Activated CD8-positive, alpha-beta T cell treated with anti-CD3 and anti-CD28 coated beads, Interleukin-2, amount 10 ng/mL, durations not matched to agents 7 days and 5 days (primary cell): ENCODE data around the gene ASB10. TPM values are rescaled to one million over a fixed set of nuclear protein-coding genes. Genes with fewer than 3 reads are reported as not detected.

Experiments used
- ATAC-seq: fragments of 150-1000 bp; cut with Tn5 transposase; one replicate; pipeline ENCODE4 v1.10.0; 2021; ENCODE audit warnings: moderate library complexity
- CTCF ChIA-PET: fragments of 350-600 bp; sonication (Branson Sonifier 250); formaldehyde crosslinking; loops from one replicate; lab custom pipeline; 2021; ENCODE audit warnings: antibody characterized with exemption; lab: Charles Lee
- POLR2A ChIA-PET: fragments of 350-600 bp; sonication (Branson Sonifier 250); formaldehyde crosslinking; loops from one replicate; lab custom pipeline; 2021; ENCODE audit warnings: antibody characterized with exemption; lab: Charles Lee
- DNase-seq: peaks from one replicate; pipeline ENCODE4 v3.0.0-alpha.2; 2020
- H3K27ac Mint-ChIP-seq: one replicate; pipeline ENCODE4 v1.8.0; 2021; ENCODE audit warnings: mild to moderate bottlenecking, mixed read lengths
- H3K27me3 Mint-ChIP-seq: one replicate; pipeline ENCODE4 v1.8.0; 2021; ENCODE audit warnings: low read depth, mixed read lengths
- H3K36me3 Mint-ChIP-seq: one replicate; pipeline ENCODE4 v1.8.0; 2021; ENCODE audit warnings: low read depth, mixed read lengths
- H3K4me1 Mint-ChIP-seq: one replicate; pipeline ENCODE4 v1.8.0; 2021; ENCODE audit warnings: low read depth, mixed read lengths
- H3K4me3 Mint-ChIP-seq: one replicate; pipeline ENCODE4 v1.8.0; 2021; ENCODE audit warnings: mild to moderate bottlenecking, mixed read lengths
- H3K9me3 Mint-ChIP-seq: one replicate; pipeline ENCODE4 v1.8.0; 2022; ENCODE audit warnings: mixed read lengths; ENCODE audit not compliant: insufficient read depth
- total RNA-seq, 2 experiments: library from RNA; stranded (reverse); gene quantifications; one replicate each; pipeline ENCODE4 v1.2.3, GENCODE V29; 2021

Gene ASB10
- total RNA-seq, 2 experiments from 2014 or later: not detected

GRCh38 chr7:151197932-151198331 lies 10.9 kb upstream of the ASB10 start:
- POLR2A ChIA-PET: no interaction called here

GRCh38 chr7:151195616-151196450 lies 8.8 kb upstream of the ASB10 start:
- Mint-ChIP-seq H3K4me3 (no peak overlapping the region), H3K36me3 (no peaks in the 10 kb centered on the region), H3K4me1 (peaks cover 11% of the 10 kb centered on the region), H3K27me3 (peaks cover 11% of the 10 kb centered on the region), H3K27ac (no peak overlapping the region), H3K9me3 (no peaks in the 10 kb centered on the region)
- CTCF ChIA-PET: no interaction called here
- ATAC-seq (no peak), DNase-seq (no peak)
- POLR2A ChIA-PET: interaction anchor here (1.1 kb wide), 1 partner anchor 82 kb away, joined by 3 read pairs; no protein-coding TSS in a partner anchor

More at GRCh38 chr7:151197932-151198331, 10.9 kb upstream of the ASB10 start:
- no peak overlapping the region for H3K27ac Mint-ChIP-seq
- DNase-seq: no peak
- H3K4me3 Mint-ChIP-seq: no peak overlapping the region
- CTCF ChIA-PET: no interaction called here
- peaks cover 11% of the 10 kb centered on the region for H3K4me1 Mint-ChIP-seq
- no peaks in the 10 kb centered on the region for H3K36me3 Mint-ChIP-seq
- ATAC-seq: no peak
- H3K9me3 Mint-ChIP-seq: no peaks in the 10 kb centered on the region
- peaks cover 19% of the 10 kb centered on the region for H3K27me3 Mint-ChIP-seq

GRCh38 chr7:151194188-151194587 lies 7.1 kb upstream of the ASB10 start:
- DNase-seq (peak; percentile 30), ATAC-seq (no peak)
- H3K9me3 Mint-ChIP-seq: no peaks in the 10 kb centered on the region
- H3K27me3 Mint-ChIP-seq: peaks cover 17% of the 10 kb centered on the region
- H3K36me3 Mint-ChIP-seq: no peaks in the 10 kb centered on the region
- CTCF ChIA-PET: interaction anchor here (1.3 kb wide), 1 partner anchor 52 kb away, joined by 3 read pairs; no protein-coding TSS in a partner anchor
- POLR2A ChIA-PET: interaction anchor here (1.1 kb wide), 1 partner anchor 84 kb away, joined by 3 read pairs; no protein-coding TSS in a partner anchor
- no peak overlapping the region for H3K4me3 Mint-ChIP-seq
- H3K4me1 Mint-ChIP-seq: peaks cover 11% of the 10 kb centered on the region
- no peak overlapping the region for H3K27ac Mint-ChIP-seq

DNA sequence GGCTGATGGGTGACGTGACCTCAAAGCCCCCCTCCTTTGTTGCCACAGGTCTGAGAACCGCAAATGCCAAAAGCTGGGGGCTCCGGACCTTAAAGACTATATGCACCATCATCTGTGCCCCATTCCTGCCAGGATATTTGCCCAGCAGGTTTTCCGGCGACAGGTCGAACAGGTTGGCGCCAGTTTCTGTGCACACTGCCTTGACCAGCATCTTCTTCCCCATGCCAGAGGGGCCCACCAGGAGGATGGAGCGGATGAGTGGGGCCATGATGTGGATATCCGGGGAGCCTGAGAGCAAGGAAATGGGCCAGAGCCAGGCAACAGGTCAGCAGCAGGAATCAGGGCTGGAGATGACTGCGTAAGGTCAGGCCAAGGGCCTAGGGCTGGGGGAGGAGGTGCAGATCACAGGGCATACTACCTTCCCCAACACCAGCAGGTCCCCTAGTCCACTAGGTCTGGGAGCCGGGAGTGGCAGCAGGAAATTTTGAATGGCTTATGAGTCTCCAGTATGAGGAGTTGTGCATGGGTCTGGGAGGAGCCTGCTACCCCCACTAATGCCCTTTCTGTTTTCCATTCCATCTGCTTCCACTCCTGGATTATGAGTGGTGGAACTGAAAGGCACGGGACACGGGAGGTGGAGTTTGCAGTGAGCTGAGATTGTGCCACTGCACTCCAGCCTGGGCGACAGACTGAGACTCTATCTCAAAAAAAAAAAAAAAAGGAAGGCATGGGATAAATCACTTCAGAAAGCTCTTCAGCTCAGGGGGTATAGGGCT lies 6.3 kb upstream of the ASB10 start:
- H3K4me1 Mint-ChIP-seq: peaks cover 11% of the 10 kb centered on the region
- no peak overlapping the region for H3K27ac Mint-ChIP-seq
- DNase-seq (no peak), ATAC-seq (no peak)
- H3K36me3 Mint-ChIP-seq: no peaks in the 10 kb centered on the region
- peaks cover 17% of the 10 kb centered on the region for H3K27me3 Mint-ChIP-seq
- POLR2A ChIA-PET: no interaction called here
- CTCF ChIA-PET: no interaction called here
- no peaks in the 10 kb centered on the region for H3K9me3 Mint-ChIP-seq
- no peak overlapping the region for H3K4me3 Mint-ChIP-seq

DNA sequence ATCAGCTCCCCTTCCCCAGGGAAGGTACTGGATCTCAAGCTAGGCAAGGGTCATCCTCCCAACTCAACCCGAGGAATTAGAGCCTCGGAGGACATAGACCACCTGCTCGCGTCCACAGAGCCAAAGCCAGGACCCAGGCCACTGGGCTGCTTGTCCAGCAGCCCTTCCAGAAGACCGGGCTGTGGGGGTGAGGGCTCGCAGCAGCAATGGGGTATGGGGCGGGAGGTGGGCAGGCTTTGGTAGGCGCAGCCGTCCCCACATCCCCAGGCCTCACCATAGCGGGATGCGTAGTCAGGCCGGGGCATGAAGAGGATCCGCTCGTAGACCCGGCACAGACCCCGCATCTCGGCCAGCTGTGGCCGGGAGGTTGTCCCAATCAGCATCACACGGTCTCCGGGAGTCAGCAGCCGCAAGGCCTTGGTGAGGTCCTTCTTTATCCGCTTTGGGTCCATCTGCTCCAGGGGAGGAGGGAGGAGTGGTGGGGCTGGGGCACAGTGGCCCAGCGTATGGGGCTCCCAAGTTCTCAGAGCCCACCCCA lies 5.0 kb upstream of the ASB10 start:
- ChIA-PET POLR2A (interaction anchor here (0.6 kb wide), 1 partner anchor 9 kb away, joined by 5 read pairs; no protein-coding TSS in a partner anchor), CTCF (no interaction called here)
- DNase-seq (no peak), ATAC-seq (no peak)
- H3K27ac Mint-ChIP-seq: no peak overlapping the region
- H3K9me3 Mint-ChIP-seq: no peaks in the 10 kb centered on the region
- no peaks in the 10 kb centered on the region for H3K36me3 Mint-ChIP-seq
- H3K27me3 Mint-ChIP-seq: peaks cover 20% of the 10 kb centered on the region
- H3K4me3 Mint-ChIP-seq: no peak overlapping the region
- H3K4me1 Mint-ChIP-seq: peaks cover 11% of the 10 kb centered on the region

DNA sequence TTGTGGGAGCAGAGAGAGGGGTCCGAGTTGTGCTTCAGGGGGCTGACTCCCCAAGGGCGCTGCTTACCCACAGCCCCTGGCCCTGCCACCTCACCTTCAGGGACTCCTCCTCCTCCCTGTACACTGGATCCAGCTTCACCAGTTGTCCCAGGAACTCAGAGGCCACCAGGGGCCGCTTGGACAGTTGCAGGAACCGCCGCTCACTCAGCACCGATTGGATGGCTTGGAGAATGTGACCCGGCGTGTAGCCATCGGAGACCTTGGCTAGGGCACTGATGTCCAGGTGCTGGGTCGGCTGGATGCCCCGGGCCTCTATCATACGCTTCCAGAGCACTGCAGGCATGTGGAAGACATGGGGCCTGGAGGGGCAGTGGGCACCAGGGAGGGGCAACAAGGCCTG lies 4.5 kb upstream of the ASB10 start:
- peaks cover 11% of the 10 kb centered on the region for H3K4me1 Mint-ChIP-seq
- no peaks in the 10 kb centered on the region for H3K9me3 Mint-ChIP-seq
- ATAC-seq (no peak), DNase-seq (no peak)
- no peaks in the 10 kb centered on the region for H3K36me3 Mint-ChIP-seq
- CTCF ChIA-PET: no interaction called here
- peaks cover 20% of the 10 kb centered on the region for H3K27me3 Mint-ChIP-seq
- POLR2A ChIA-PET: no interaction called here
- no peak overlapping the region for H3K27ac Mint-ChIP-seq
- H3K4me3 Mint-ChIP-seq: no peak overlapping the region

GRCh38 chr7:151189038-151189437 lies 2.0 kb upstream of the ASB10 start:
- Mint-ChIP-seq H3K4me1 (peaks cover 2% of the 10 kb centered on the region), H3K4me3 (no peak overlapping the region), H3K36me3 (no peaks in the 10 kb centered on the region), H3K9me3 (no peaks in the 10 kb centered on the region), H3K27ac (no peak overlapping the region), H3K27me3 (peaks cover 10% of the 10 kb centered on the region)
- ATAC-seq: no peak
- DNase-seq: no peak
- ChIA-PET POLR2A (no interaction called here), CTCF (no interaction called here)

GRCh38 chr7:151188252-151188542 lies 1.1 kb upstream of the ASB10 start:
- CTCF ChIA-PET: no interaction called here
- Mint-ChIP-seq H3K27ac (no peak overlapping the region), H3K9me3 (no peaks in the 10 kb centered on the region), H3K4me1 (no peaks in the 10 kb centered on the region), H3K36me3 (no peaks in the 10 kb centered on the region), H3K4me3 (no peak overlapping the region), H3K27me3 (peaks cover 10% of the 10 kb centered on the region)
- POLR2A ChIA-PET: no interaction called here
- no peak for ATAC-seq
- DNase-seq: no peak

- ChIA-PET POLR2A (no interaction called here), CTCF (no interaction called here)
- ATAC-seq: no peak
- Mint-ChIP-seq H3K9me3 (no peaks in the 10 kb centered on the region), H3K27ac (no peak overlapping the region), H3K27me3 (peaks cover 10% of the 10 kb centered on the region), H3K4me1 (no peaks in the 10 kb centered on the region), H3K36me3 (no peaks in the 10 kb centered on the region), H3K4me3 (no peak overlapping the region)
- no peak for DNase-seq
Observed at GRCh38 chr7:151187409-151188251, 580 bp upstream of the ASB10 start.

DNA sequence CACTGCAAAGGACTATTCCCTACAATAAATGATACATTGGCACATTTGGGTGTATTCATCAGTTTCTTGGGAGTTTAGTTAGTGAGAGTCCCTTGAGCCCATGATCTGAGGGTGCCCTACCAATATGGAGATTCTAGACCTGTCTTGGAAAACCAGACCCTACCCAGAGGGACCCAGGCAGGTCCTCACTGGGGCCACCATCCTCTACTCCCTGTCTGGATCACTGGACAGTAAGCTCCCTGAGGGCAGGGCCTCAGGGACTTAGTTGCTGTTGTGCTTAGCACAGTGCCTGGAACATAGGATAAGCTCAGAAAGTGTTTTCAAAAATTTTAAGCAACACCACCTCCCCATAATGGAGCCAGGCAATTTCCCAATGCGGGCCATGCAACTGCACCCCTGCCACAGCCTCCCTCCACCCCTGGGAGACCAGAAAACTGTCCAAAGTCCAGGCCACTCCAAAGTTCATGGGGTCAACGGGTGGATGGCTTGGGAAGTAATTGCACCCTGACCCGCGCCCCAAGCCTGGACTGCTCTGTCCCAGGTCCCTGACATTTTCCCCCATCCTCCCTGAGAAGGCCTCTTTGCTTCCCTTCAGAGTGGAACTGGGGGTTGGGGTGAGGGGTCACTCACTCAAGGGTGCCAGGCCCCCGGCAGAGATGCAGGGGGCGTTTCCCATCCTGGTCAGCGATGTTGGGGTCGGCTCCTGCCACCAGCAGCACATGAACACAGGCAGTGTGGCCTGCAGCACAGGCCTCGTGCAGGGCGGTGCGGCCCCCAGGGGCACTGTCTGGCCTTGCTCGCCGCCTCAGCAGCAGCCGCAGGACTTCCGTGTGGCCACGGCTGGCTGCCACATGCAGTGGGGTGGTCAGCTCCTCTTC lies 1.0 kb downstream of the ASB10 start:
- Mint-ChIP-seq H3K27me3 (peaks cover 13% of the 10 kb centered on the region), H3K27ac (no peak overlapping the region), H3K9me3 (no peaks in the 10 kb centered on the region), H3K36me3 (no peaks in the 10 kb centered on the region), H3K4me3 (no peak overlapping the region), H3K4me1 (no peaks in the 10 kb centered on the region)
- DNase-seq: no peak
- ChIA-PET CTCF (interaction anchor here (1.3 kb wide), 1 partner anchor 62 kb away, joined by 4 read pairs; no protein-coding TSS in a partner anchor), POLR2A (no interaction called here)
- ATAC-seq: no peak

DNA sequence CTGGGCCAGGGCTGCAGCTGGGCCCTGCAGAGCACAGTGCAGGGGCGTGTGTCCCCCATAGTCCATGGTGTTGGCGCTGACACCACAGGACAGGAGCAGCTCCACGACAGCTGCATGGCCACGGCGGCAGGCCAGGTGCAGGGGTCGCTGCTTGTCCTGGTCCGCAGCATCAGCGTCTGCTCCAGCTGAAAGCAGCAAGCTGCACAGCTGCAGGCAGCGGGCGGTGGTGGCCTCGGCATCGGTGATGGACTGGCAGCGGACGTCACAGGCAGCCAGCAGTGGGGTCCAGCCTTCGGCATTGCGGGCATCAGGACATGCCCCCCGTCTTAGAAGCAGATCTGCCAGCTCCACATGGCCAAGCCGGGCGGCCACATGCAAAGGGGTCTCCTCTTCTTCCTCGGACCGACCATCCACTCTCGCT lies 6.0 kb downstream of the ASB10 start:
- H3K27me3 Mint-ChIP-seq: peaks cover 5% of the 10 kb centered on the region
- POLR2A ChIA-PET: no interaction called here
- no peak overlapping the region for H3K4me3 Mint-ChIP-seq
- CTCF ChIA-PET: no interaction called here
- ATAC-seq: no peak
- H3K36me3 Mint-ChIP-seq: no peaks in the 10 kb centered on the region
- no peak for DNase-seq
- no peaks in the 10 kb centered on the region for H3K9me3 Mint-ChIP-seq
- H3K4me1 Mint-ChIP-seq: no peaks in the 10 kb centered on the region
- H3K27ac Mint-ChIP-seq: no peak overlapping the region
